GM10266 (cell line): ENCODE data around the gene FRAT2.

Experiments used
- DNase-seq: peaks from one replicate; pipeline ENCODE4 v3.0.0; 2012; ENCODE audit errors: extremely low spot score
- CTCF ChIP-seq: IDR thresholded peaks from 2 replicates; pipeline ENCODE4 v1.5.1; 2012; ENCODE audit warnings: mild to moderate bottlenecking, low read depth; ENCODE audit not compliant: control insufficient read depth, insufficient read depth; ENCODE audit errors: missing control alignments

The FRAT2 gene

GRCh38 chr10:97334370-97335175, at the start of gene FRAT2:
FRAT2 (minus strand) TSS chr10:97334729; CDS start chr10:97334572, 157 bp downstream.
- no peak for TF ChIP-seq CTCF
- peak; percentile 97 for DNase-seq

GRCh38 chr10:97384156-97384555, 49.6 kb upstream of the FRAT2 start:
- TF ChIP-seq CTCF: no peak

GRCh38 chr10:97383159-97383558, 48.6 kb upstream of the FRAT2 start:
- DNase-seq: no peak
- TF ChIP-seq CTCF: no peak

More at GRCh38 chr10:97384156-97384555, 49.6 kb upstream of the FRAT2 start:
- no peak for DNase-seq

GRCh38 chr10:97381626-97382025, 47.1 kb upstream of the FRAT2 start:
- DNase-seq: no peak
- no peak for TF ChIP-seq CTCF

GRCh38 chr10:97380516-97380915, 46.0 kb upstream of the FRAT2 start:
- no peak for DNase-seq
- no peak for TF ChIP-seq CTCF

- TF ChIP-seq CTCF: no peak
- no peak for DNase-seq
These were observed 44.7 kb upstream of the FRAT2 start for GRCh38 chr10:97378933-97379921.
